PC-3 (cell line): ENCODE measurements around the gene ADSS1. TPM values are rescaled to one million over a fixed set of nuclear protein-coding genes. Genes with fewer than 3 reads are reported as not detected.

Source experiments
- ATAC-seq: fragments of 200-7000 bp; cut with Tn5 transposase; 2 replicates; pipeline ENCODE4 v1.9.1; 2020; ENCODE audit warnings: mild to moderate bottlenecking, moderate library complexity
- BruUV-seq: library from RNA; stranded (reverse); fragments of 400-500 nt; replicated peaks from 2 replicates; lab custom pipeline; 2021; lab: Mats Ljungman, UMichigan
- CTCF ChIA-PET: fragments of 300-600 bp; sonication (Branson Sonifier 250); formaldehyde crosslinking; loops from one replicate; lab custom pipeline; 2022; ENCODE audit warnings: antibody characterized with exemption; lab: Charles Lee
- POLR2A ChIA-PET: fragments of 300-600 bp; sonication (Branson Sonifier 250); formaldehyde crosslinking; loops from one replicate; lab custom pipeline; 2022; ENCODE audit warnings: antibody characterized with exemption; ENCODE audit not compliant: unreplicated experiment; lab: Charles Lee
- DNase-seq: peaks from one replicate; pipeline ENCODE4 v3.0.0-alpha.2; 2015
- H2AFZ ChIP-seq: fragments of 300-600 bp; sonication (generic); 2 replicates; pipeline ENCODE4 v1.6.0; 2016; ENCODE audit warnings: antibody characterized with exemption, low read length
- H3F3A ChIP-seq: fragments of 300-600 bp; sonication (generic); one replicate; pipeline ENCODE4 v1.6.0; 2017; ENCODE audit warnings: antibody characterized with exemption, low read length, control low read depth, mild to moderate bottlenecking; ENCODE audit not compliant: unreplicated experiment
- H3K27ac ChIP-seq: fragments of 300-600 bp; sonication (generic); 2 replicates; pipeline ENCODE4 v1.5.1; 2016; ENCODE audit warnings: mild to moderate bottlenecking, low read length
- H3K27me3 ChIP-seq: fragments of 300-600 bp; sonication (generic); 2 replicates; pipeline ENCODE4 v1.6.1; 2016; ENCODE audit warnings: low read length, mixed read lengths
- H3K36me3 ChIP-seq: fragments of 300-600 bp; sonication (generic); 2 replicates; pipeline ENCODE4 v1.6.1; 2016; ENCODE audit warnings: low read depth, mixed run types, low read length, mixed read lengths
- H3K4me1 ChIP-seq: fragments of 300-600 bp; sonication (generic); 2 replicates; pipeline ENCODE4 v1.5.1; 2016; ENCODE audit warnings: low read length; ENCODE audit not compliant: insufficient read depth
- H3K4me2 ChIP-seq: fragments of 300-600 bp; sonication (generic); 2 replicates; pipeline ENCODE4 v1.6.0; 2016; ENCODE audit warnings: low read length
- H3K4me3 ChIP-seq: fragments of 300-600 bp; sonication (generic); 2 replicates; pipeline ENCODE4 v1.5.1; 2016; ENCODE audit warnings: mild to moderate bottlenecking, low read length, mixed read lengths
- H3K79me2 ChIP-seq: fragments of 300-600 bp; sonication (generic); 2 replicates; pipeline ENCODE4 v1.6.1; 2017; ENCODE audit warnings: low read length, mixed read lengths
- H3K9ac ChIP-seq: fragments of 300-600 bp; sonication (generic); 2 replicates; pipeline ENCODE4 v1.6.0; 2016; ENCODE audit warnings: mild to moderate bottlenecking, low read length
- H3K9me2 ChIP-seq: fragments of 300-600 bp; sonication (generic); replicated peaks from 2 replicates; pipeline ENCODE4 v1.6.1; 2016; ENCODE audit warnings: mixed run types, low read length, mixed read lengths
- H3K9me3 ChIP-seq: fragments of 300-600 bp; sonication (generic); 2 replicates; pipeline ENCODE4 v1.6.1; 2016; ENCODE audit warnings: low read length, mixed read lengths
- H4K20me1 ChIP-seq: fragments of 300-600 bp; sonication (generic); 2 replicates; pipeline ENCODE4 v1.6.1; 2016; ENCODE audit warnings: low read length, mixed read lengths
- EZH2 ChIP-seq: fragments of 300-600 bp; sonication (generic); IDR thresholded peaks from one replicate; pipeline ENCODE4 v1.6.1; 2017; ENCODE audit warnings: antibody characterized with exemption, mild to moderate bottlenecking, low read length; ENCODE audit not compliant: unreplicated experiment
- EZH2phosphoT487 ChIP-seq: fragments of 300-600 bp; sonication (generic); IDR thresholded peaks from 2 replicates; pipeline ENCODE4 v1.6.1; 2018; ENCODE audit warnings: mild to moderate bottlenecking, antibody characterized with exemption, low read length, borderline replicate concordance
- intact Hi-C: fragments of 100-400 bp; cut with micrococcal nuclease; formaldehyde crosslinking; loops from 2 replicates; pipeline ENCODE4 v1.9.0; 2023
- total RNA-seq: library from RNA; depleted of rRNA; stranded (reverse); fragments of >200 nt; gene quantifications from 2 replicates; pipeline ENCODE4 v1.2.3, GENCODE V29; 2014
- TF ChIP-seq, protein P1 (sequence below): fragments of 300-600 bp; sonication (generic); conservative IDR thresholded peaks from 2 replicates; pipeline ENCODE4 v1.5.1; 2017; ENCODE audit warnings: antibody characterized with exemption, low read depth, mild to moderate bottlenecking, low read length

The ADSS1 gene
- total RNA-seq, 1 experiment from 2014 or later = 7.9 TPM

GRCh38 chr14:104714066-104714465 is 10.0 kb upstream of the ADSS1 start:
- no peak overlapping the region for H3K4me3 ChIP-seq
- no peaks in the 10 kb centered on the region for H3K27me3 ChIP-seq
- H3K4me2 ChIP-seq = no peak overlapping the region
- no peak overlapping the region for H2AFZ ChIP-seq
- no peaks in the 10 kb centered on the region for H4K20me1 ChIP-seq
- H3K4me1 ChIP-seq = no peaks in the 10 kb centered on the region
- ATAC-seq (no peak), DNase-seq (no peak)
- no TSS peak for BruUV-seq
- no peaks in the 10 kb centered on the region for H3K79me2 ChIP-seq
- CTCF ChIA-PET = no interaction called here
- TF ChIP-seq, protein P1, sequence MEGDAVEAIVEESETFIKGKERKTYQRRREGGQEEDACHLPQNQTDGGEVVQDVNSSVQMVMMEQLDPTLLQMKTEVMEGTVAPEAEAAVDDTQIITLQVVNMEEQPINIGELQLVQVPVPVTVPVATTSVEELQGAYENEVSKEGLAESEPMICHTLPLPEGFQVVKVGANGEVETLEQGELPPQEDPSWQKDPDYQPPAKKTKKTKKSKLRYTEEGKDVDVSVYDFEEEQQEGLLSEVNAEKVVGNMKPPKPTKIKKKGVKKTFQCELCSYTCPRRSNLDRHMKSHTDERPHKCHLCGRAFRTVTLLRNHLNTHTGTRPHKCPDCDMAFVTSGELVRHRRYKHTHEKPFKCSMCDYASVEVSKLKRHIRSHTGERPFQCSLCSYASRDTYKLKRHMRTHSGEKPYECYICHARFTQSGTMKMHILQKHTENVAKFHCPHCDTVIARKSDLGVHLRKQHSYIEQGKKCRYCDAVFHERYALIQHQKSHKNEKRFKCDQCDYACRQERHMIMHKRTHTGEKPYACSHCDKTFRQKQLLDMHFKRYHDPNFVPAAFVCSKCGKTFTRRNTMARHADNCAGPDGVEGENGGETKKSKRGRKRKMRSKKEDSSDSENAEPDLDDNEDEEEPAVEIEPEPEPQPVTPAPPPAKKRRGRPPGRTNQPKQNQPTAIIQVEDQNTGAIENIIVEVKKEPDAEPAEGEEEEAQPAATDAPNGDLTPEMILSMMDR = no peak
- TF ChIP-seq EZH2 = no peak
- TF ChIP-seq EZH2phosphoT487 = no peak
- no peaks in the 10 kb centered on the region for H3K9me3 ChIP-seq
- POLR2A ChIA-PET = no interaction called here
- peaks cover 5% of the 10 kb centered on the region; the same call in 1 of the 2 replicates for H3K36me3 ChIP-seq
- intact Hi-C loops = no loop called here
- H3K9ac ChIP-seq = no peak overlapping the region
- no peaks in the 10 kb centered on the region for H3K9me2 ChIP-seq
- no peak overlapping the region for H3K27ac ChIP-seq
- H3F3A ChIP-seq = no peaks in the 10 kb centered on the region

DNA sequence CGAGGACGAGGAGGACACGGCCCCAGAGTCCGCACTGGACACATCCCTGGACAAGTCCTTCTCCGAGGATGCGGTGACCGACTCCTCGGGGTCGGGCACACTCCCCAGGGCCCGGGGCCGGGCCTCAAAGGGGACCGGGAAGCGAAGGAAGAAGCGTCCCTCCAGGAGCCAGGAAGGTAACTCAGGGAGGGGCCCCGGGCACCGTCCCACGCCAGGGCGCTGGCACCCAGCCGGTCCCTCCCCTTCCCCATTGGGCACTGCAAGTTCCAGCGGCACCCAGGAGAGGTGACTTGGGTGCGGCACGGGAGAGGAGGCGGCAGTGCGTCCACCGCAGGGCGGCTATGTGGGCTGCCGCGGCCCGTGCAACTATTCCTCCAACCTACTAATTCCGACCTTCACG is 9.3 kb upstream of the ADSS1 start:
- Histone ChIP-seq H3K36me3 (peaks cover 5% of the 10 kb centered on the region; the same call in 1 of the 2 replicates), H3K4me1 (no peaks in the 10 kb centered on the region)
- TF ChIP-seq, protein P1 = no peak
- TF ChIP-seq EZH2 = no peak

DNA sequence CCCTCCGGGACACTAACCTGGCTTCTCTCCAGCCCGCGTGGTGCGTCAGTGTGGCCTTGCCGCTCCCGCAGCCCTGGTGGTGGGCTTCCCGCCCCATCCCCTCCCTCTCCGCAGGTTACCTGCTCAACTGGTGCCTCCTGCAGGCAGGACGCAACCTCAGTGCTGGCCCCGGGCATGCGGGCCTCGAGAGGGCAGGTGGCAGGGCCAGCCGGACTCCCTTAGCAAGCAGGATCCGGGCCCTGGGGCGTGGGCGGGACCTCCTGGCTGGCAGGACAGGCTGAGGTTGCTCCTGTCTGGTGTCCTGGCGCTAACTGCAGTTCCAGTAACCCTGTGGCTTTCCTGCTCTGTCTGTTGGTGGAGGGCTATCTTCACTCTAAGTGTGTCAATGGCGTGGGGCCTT is 8.6 kb upstream of the ADSS1 start:
- Histone ChIP-seq H3K9ac (no peak overlapping the region), H3K4me2 (no peak overlapping the region), H3K27ac (no peak overlapping the region), H3K9me3 (no peaks in the 10 kb centered on the region), H3K27me3 (no peaks in the 10 kb centered on the region), H3K4me1 (no peaks in the 10 kb centered on the region), H3K4me3 (no peak overlapping the region), H3K9me2 (no peaks in the 10 kb centered on the region), H3K36me3 (peaks cover 7% of the 10 kb centered on the region; the same call in 1 of the 2 replicates), H2AFZ (no peak overlapping the region), H3K79me2 (no peaks in the 10 kb centered on the region), H4K20me1 (no peaks in the 10 kb centered on the region), H3F3A (no peaks in the 10 kb centered on the region)
- TF ChIP-seq EZH2phosphoT487 (no peak), EZH2 (no peak)
- TF ChIP-seq, protein P1 = no peak
- ATAC-seq = no peak
- DNase-seq = no peak
- BruUV-seq = no TSS peak
- intact Hi-C loops = no loop called here
- ChIA-PET POLR2A (no interaction called here), CTCF (no interaction called here)

More for the DNA sequence above, 9.3 kb upstream of the ADSS1 start:
- DNase-seq = no peak
- POLR2A ChIA-PET = no interaction called here
- H3K27me3 ChIP-seq = no peaks in the 10 kb centered on the region
- H3F3A ChIP-seq = no peaks in the 10 kb centered on the region
- no TSS peak for BruUV-seq
- H3K27ac ChIP-seq = no peak overlapping the region
- CTCF ChIA-PET = no interaction called here
- H3K79me2 ChIP-seq = no peaks in the 10 kb centered on the region
- no peaks in the 10 kb centered on the region for H3K9me3 ChIP-seq
- no peak overlapping the region for H3K4me3 ChIP-seq
- no peak overlapping the region for H3K4me2 ChIP-seq
- no peaks in the 10 kb centered on the region for H4K20me1 ChIP-seq
- intact Hi-C loops = no loop called here
- no peak overlapping the region for H2AFZ ChIP-seq
- no peaks in the 10 kb centered on the region for H3K9me2 ChIP-seq
- H3K9ac ChIP-seq = no peak overlapping the region
- no peak for ATAC-seq
